Vagina (tissue), 2 donors: ENCODE data around the gene HMCN1.

Experiments used
- CTCF ChIP-seq, 3 experiments: fragments of 450-650 bp in 2 of 3; fragments of 200-600 bp in 1 of 3; sonication (generic) in 1 of 3; IDR thresholded peaks; one replicate each; pipeline ENCODE4 v1.5.1; 2017 to 2019; ENCODE audit warnings: antibody characterized with exemption in 3 of 3, mild to moderate bottlenecking in 2 of 3, moderate library complexity in 2 of 3
- POLR2A ChIP-seq, 2 donors: fragments of 450-650 bp; IDR thresholded peaks; one replicate each; pipeline ENCODE4 v1.6.1; 2017; ENCODE audit warnings: antibody characterized with exemption in 2 of 2, mild to moderate bottlenecking in 2 of 2, moderate library complexity in 2 of 2
- POLR2AphosphoS5 ChIP-seq, 2 donors: sonication (generic); formaldehyde crosslinking; IDR thresholded peaks; one replicate each; pipeline ENCODE4 v1.9.0; 2017; ENCODE audit warnings: antibody characterized with exemption in 2 of 2, mild to moderate bottlenecking in 2 of 2, low read depth in 1 of 2; ENCODE audit not compliant: insufficient read depth in 1 of 2

GRCh38 chr1:186030453-186030852 is 296.3 kb downstream of the HMCN1 start:
- TF ChIP-seq CTCF (IDR thresholded peaks at IDR 0.05) (no peak), POLR2A (IDR thresholded peaks at IDR 0.05) (no peak), POLR2AphosphoS5 (IDR thresholded peaks at IDR 0.05; ENCODE audit: insufficient read depth in 1 of 2, low read depth in 1 of 2) (no peak)
